HS-27A (cell line): Measurements from ENCODE around the gene LDHD.

Source experiments
- DNase-seq: peaks from one replicate; pipeline ENCODE4 v3.0.0-alpha.2; 2012; ENCODE audit warnings: low read depth, missing footprints

LDHD gene

DNA sequence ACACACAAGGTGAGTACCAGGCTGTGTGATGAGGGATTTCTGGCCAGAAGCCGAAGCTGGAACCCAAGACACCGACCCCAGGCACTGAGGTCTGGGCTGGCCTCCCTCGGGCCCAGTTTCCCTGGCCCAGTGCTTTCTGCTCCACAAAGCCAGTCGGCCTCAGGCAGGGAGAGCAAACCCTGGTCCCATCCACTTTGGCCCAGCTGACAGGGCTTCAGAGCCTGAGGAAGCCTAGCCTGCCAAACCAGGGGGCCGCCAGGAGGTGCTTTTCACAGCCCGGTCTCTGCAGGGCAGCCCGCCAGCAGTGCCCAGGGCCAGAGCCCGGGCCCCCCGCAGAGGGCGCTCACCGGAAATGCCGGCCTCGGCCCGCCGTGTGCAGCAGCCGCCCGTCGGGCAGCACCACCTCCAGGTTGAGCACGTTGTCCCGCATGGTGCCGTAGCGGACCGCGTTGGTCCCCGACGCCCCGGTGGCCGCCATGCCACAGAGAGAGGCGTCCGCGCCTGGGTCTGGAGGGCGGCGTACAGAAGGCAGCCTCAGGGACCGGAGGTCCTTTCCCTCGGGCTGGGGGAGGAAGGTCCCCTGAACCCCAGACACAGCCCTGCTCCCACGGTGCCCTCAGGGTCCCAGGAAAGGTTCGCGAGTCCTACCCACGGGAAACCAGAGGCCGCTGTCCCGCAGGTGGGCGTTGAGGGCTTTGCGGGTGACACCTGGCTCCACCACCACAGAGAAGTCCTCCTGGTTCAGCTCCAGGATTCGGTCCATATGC is 2.2 kb downstream of the LDHD start:
- DNase-seq: no peak

DNA sequence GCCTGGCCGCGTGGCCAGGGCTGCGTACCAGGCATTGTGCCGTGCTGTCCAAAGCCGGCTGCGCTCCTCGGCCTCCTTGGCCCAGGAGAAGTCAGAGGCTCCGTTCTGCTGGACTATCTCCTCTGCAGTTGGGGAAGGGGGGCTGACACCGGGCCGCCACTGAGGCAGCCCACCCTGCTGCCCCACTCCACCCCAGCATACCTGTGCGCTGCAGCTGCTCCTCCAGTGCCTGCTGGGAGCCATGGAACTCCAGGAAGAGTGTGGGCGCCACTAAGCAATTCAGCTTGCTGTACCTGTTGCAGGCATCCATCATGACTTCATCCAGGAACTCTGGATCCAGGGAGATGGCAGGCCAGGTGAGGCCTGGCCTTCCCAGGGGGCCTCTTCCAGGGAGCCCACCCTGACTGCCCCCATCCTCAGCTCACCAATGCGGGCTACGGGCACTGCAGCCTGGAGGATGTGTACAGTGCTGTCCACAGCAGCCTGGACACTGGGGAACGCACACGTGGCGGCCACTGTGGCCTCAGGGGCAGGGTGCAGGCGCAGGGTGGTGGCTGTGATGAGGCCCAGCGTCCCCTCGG is 2.9 kb downstream of the LDHD start:
- DNase-seq: no peak

GRCh38 chr16:75112734-75113491 is 3.7 kb downstream of the LDHD start:
- no peak for DNase-seq

GRCh38 chr16:75111961-75112733 is 4.4 kb downstream of the LDHD start:
- no peak for DNase-seq

GRCh38 chr16:75111514-75111940 is 5.1 kb downstream of the LDHD start:
- no peak for DNase-seq

GRCh38 chr16:75110637-75111513 is 5.7 kb downstream of the LDHD start:
- peak; percentile 72 for DNase-seq

- no peak for DNase-seq
Observed at GRCh38 chr16:75109732-75110243, 6.8 kb downstream of the LDHD start.

GRCh38 chr16:75108792-75109731 is 7.5 kb downstream of the LDHD start:
- peak; percentile 97 for DNase-seq

DNA sequence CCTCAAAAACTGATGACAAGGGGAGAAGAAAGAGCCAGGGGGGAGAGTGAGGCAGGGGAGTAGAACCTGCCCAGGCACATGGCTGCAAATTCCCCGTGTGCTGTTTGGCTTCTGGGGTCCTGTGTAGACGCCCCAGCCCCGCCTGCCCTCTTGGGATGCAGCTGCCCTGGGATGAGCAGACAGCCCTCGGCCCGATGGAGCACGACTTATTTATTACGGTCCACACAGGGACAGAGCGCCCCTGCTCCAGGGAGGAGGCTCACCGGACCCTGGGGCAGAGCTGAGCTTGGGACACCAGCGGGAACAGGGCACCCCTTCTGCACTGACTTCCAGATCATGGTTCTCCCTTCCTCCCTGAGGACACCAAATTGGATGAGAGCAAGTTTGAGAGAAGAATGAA is 9.1 kb downstream of the LDHD start:
- DNase-seq: no peak

DNA sequence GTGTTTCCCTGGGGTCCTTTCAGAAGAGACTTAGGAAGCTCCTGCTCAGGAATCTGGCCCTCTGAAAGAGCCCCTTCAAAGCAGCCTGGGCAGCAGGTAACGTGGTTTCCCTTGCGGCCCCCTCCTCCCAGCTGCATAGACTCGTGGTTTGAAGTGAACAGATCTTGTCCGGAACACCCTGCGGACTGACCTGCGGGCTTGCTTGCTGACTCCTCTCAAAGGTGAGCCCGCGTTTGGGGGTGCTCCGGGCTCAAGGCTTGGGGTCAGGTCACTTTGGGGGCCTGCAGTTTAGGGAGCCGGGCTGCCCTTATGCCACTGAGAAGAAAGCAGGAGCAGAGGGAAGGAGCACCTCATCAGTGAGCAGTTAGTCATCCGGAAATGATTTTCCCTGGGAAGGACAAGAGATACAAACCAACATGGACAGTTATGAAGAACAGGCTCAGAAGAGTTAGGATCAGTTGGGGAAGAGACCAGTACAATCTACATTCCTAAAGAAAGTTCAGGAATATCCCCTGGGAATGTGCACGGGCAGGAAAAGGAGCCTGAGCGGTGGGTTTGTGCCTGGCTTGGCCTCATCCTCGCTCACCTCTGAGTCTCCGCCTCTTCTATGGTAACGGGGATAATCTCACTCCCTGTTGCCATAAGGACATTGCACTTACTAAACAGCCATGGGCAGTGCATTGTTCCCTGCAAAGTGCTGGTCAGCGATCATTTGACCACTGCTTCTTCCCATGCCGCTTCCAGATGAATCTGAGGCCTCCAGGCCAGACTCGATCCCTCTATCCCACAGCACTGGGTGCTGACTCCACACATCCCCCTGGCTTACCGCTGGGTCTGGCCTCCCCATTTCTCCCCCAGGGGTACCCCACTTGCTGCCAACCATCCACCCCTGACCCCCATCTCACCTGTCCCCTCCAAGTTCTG is 10.0 kb downstream of the LDHD start:
- DNase-seq: no peak

DNA sequence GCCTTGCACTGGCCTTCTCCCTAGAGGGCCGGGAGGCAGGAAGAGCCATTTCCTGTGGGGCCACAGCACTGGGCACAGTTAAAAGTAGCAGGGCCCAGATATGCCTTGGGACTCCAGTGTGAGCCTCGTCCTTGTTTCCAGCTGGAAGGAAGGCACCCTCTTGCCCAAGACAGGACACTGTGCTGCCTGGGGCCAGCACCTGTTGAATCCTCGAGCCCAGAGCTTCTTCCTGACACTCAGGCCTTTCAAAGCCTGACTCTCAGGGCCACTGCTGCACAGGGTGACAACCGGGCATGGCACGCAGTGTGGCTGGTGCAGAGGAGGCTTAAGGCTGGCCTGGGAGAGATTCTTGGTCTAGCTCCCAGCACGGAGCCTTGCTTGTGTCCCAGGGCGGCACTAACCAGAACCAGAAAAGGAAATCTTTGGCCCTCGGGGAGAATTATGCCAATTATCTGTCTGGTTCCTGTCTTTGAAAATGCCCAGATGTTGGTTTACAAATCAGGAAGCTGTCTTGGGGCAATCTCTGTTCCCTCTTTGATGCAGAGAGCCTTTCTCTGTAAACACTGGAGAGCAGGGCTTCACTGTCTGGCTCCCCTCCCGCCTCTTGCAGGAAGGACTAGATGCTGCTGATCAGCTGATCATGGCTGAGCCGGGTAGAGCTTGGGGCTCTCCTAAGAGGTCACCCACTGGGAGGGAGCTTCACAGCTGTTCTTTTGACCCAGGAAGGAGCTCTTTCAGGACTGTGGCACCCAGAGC is 11.1 kb downstream of the LDHD start:
- DNase-seq: no peak

DNA sequence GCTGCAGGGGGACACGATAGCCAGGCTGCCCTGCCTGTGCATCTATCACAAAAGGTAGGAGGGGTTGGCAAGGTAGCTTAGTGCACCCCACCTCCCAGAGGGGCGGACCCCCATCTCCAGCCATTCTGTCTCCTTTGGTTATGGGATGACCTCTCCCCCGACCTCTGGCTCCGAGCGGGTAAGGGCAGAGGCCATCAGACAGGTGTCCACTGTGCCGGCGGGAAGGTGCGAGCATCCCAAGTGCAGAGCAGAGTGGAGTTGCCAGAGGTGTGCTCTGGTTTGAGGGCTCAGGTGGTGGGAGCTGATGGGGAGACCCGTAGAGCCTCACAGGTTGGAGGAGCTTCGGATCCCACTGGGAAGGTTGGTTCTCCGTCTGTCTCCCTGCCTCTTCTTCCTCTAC is 11.7 kb downstream of the LDHD start:
- DNase-seq: no peak

- no peak for DNase-seq
Observed at GRCh38 chr16:75103994-75104393, 12.6 kb downstream of the LDHD start.

DNA sequence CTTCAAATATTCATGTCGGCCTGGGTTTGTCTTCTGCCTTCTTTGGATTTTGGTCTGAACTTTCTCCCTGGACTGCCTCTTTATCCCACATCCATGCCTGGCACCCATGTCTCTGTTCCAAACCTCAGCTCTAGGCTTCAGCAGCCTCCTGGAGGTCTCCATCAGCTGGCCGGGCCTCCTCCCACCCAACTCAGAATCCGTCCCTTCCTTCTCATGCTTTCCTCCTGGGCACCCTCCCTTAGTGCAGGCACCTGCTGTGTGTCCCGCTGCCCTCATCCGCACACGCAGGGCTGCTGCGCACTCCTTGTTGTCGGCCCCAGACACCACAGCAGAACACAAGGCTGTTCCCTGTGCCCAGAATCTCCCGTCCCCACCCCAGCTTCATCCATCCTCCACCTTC is 14.0 kb downstream of the LDHD start:
- no peak for DNase-seq

DNA sequence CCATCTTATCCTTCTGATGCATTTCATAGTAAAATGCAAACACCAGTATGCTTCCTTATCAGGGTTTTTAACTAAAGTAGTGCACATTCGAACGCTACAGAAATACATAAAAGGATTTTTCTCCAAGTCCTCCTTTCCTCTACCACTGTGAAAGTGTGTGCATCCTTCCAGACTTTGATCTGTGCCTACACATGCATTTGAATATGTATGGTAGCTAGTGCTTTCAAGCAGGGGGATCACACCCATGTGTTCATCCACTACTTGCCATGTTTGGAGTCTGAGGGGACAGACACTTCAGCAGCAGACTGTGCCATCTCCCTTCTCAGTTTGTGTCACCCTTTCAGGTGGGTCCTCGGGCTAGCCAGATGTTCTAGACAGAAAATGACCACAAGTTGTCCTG is 14.9 kb downstream of the LDHD start:
- DNase-seq: no peak

DNA sequence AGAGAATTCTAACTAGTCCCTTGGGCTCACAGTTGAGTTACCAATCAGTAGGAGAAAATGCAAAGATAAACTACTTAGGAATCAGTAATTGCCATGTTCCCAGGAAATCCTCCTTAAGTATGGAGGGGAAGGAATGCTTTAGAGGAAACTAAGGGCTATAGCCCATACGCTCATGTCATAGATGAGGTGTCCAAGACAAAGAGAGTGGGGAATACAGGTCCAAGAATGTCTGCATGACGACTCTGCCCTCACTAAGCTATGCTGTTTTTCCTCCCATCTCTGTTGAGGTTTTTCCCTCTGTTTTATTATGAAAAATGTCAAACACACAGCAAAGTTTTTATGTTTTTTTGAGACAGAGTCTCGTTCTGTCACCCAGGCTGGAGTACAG is 16.0 kb downstream of the LDHD start:
- no peak for DNase-seq

DNA sequence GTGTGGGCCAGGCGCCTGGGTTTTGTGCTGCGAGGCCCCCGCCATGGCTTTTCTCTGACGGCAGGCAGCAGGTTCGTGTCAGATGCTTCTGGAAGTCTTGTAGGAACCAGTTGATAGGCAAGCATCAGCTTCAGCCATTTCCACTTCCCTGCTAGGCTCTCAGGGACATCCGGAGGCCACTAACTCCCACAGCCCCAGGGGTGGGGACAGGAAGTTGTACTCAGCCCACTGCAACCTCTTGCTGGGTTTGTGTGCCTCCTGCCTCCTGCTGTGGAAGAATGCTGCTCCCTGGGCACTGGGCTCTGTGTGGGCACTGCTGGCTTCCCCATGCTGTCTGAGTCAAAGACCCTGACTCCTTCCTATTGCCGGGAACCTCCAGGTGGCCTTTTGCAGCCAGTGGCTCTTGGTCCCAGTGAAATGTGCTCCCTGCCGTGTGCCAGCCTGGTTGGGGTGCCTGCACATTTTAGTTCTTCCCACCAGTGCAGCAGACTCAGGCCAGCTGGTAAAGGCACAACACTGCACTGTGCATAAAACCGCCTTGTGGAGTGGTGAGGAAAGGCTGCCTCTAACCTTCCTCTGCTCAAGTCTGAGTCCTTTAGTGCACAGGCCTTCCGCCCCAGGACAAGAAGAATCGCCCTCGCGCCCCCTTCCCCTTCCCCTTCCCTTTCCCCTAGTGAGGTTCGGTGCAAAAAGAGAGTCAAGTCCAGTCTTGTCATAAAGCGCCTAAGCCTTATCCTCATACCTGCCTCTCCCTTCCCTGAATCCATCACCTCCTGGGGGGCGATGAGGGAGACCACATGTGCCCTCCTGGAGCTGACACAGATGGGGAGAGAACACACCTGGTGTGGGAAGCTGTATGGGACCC is 16.6 kb downstream of the LDHD start:
- DNase-seq: no peak
